Transverse colon (tissue), 4 donors: ENCODE results near the gene GFPT1. TPM values are rescaled to one million over a fixed set of nuclear protein-coding genes. Genes with fewer than 3 reads are reported as not detected.
"Not testable (repeated sequence)": the region's sequence is repeated elsewhere in the genome, so short reads cannot be mapped to it uniquely, and the experiment has no call there.

Experiments used
- DNase-seq: peaks from one replicate; pipeline ENCODE4 v3.0.0-alpha.2; 2019
- H3K27ac ChIP-seq, 4 donors: fragments of 200-600 bp; sonication (generic); 2 replicates each; pipeline ENCODE4 v1.5.1; 2016 to 2018; ENCODE audit warnings: inconsistent platforms in 4 of 4
- H3K27me3 ChIP-seq: fragments of 200-600 bp; sonication (generic); 2 replicates; pipeline ENCODE4 v1.5.1; 2017; ENCODE audit warnings: inconsistent platforms
- H3K36me3 ChIP-seq, 4 donors: fragments of 200-600 bp; sonication (generic); 2 replicates each; pipeline ENCODE4 v1.5.1; 2017 to 2019; ENCODE audit warnings: inconsistent platforms in 4 of 4
- H3K4me1 ChIP-seq, 4 donors: fragments of 200-600 bp; sonication (generic); 2 replicates each; pipeline ENCODE4 v1.5.1; 2017 to 2020; ENCODE audit warnings: inconsistent platforms in 4 of 4
- H3K4me3 ChIP-seq, 4 donors: fragments of 200-600 bp; sonication (generic); 1 replicate in 1 of 4; 2 replicates in 3 of 4; pipeline versions ENCODE4 v1.5.1 to v1.6.1; 2017 to 2019; ENCODE audit warnings: inconsistent platforms in 4 of 4
- H3K9me3 ChIP-seq, 2 donors: fragments of 200-600 bp; sonication (generic); 2 replicates each; pipeline ENCODE4 v1.5.1; 2017 to 2019; ENCODE audit warnings: inconsistent platforms in 2 of 2
- EP300 ChIP-seq: sonication (generic); formaldehyde crosslinking; IDR thresholded peaks from one replicate; pipeline ENCODE4 v1.6.1; 2017; ENCODE audit warnings: antibody characterized with exemption, low read depth
- POLR2A ChIP-seq: fragments of 450-650 bp; IDR thresholded peaks from one replicate; pipeline ENCODE4 v1.6.1; 2016; ENCODE audit warnings: antibody characterized with exemption, mild to moderate bottlenecking, moderate library complexity
- POLR2AphosphoS5 ChIP-seq, 3 donors: sonication (generic); formaldehyde crosslinking; IDR thresholded peaks; one replicate each; pipeline ENCODE4 v1.6.1; 2016; ENCODE audit warnings: antibody characterized with exemption in 3 of 3
- WGBS, 2 donors: methylation state at CpG; one replicate each; pipeline ENCODE4 v1.1.5; 2018; ENCODE audit warnings: low coverage in 1 of 2; 5-methylcytosine and 5-hydroxymethylcytosine counted together
- in situ Hi-C, 4 donors: fragments of 200-750 bp; cut with MboI; loops; one replicate each; pipeline versions ENCODE4 v1.15.0 to v1.15.1; 2017; ENCODE audit warnings: low sequenced_read_pairs in 3 of 4, low pct_ligation_motif_present in 1 of 4, low pct_unique_long_range_greater_than_20kb in 1 of 4
- intact Hi-C: fragments of 100-400 bp; cut with DNase I; formaldehyde crosslinking; loops from one replicate; pipeline ENCODE4 v1.15.1; 2023; ENCODE audit warnings: low total_unique reads
- total RNA-seq, 4 donors: library from RNA; depleted of rRNA; stranded (reverse); fragments of >200 nt; gene quantifications; one replicate each; pipeline ENCODE4 v1.1.0, GENCODE V29; 2016
- TF ChIP-seq, protein P1 (sequence below), 5 experiments: fragments of 200-600 bp in 3 of 5; fragments of 450-650 bp in 2 of 5; sonication (generic) in 3 of 5; IDR thresholded peaks; 1 replicate in 2 of 5; 2 replicates in 3 of 5; pipeline ENCODE4 v1.5.1; 2016 to 2017; ENCODE audit warnings: antibody characterized with exemption in 5 of 5, inconsistent platforms in 3 of 5, mild to moderate bottlenecking in 2 of 5, moderate library complexity in 1 of 5

GFPT1 gene
- total RNA-seq, 4 donors from 2014 or later, result 28.4 to 108 (median 46.9) TPM

DNA sequence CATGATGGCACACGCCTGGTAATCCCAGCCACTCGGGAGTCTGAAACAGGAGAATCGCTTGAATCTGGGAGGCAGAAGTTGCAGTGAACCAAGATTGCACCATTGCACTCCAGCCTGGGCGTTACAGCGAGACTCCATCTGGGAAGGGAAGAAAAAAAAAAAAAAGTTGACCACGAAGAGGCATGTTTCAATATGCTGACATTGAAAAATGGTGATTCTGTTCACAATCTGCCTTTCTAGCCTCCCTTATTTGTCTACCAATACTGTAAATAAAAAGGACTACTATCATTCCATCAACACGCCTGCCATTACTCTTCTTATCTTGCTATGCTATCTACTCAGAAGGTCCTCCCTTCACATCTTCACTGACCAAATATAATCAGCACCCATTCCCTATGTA, 18.4 kb downstream of the GFPT1 start:
- Histone ChIP-seq H3K4me3 (no peak overlapping the region), H3K9me3 (no peaks in the 10 kb centered on the region), H3K36me3 (peaks cover 0 to 74% (median 27%) of the 10 kb centered on the region in 4 donors), H3K27me3 (no peaks in the 10 kb centered on the region), H3K4me1 (no peaks in the 10 kb centered on the region), H3K27ac (no peak overlapping the region)
- in situ Hi-C loops (no loop called here), intact Hi-C loops (no loop called here)
- TF ChIP-seq, protein P1, sequence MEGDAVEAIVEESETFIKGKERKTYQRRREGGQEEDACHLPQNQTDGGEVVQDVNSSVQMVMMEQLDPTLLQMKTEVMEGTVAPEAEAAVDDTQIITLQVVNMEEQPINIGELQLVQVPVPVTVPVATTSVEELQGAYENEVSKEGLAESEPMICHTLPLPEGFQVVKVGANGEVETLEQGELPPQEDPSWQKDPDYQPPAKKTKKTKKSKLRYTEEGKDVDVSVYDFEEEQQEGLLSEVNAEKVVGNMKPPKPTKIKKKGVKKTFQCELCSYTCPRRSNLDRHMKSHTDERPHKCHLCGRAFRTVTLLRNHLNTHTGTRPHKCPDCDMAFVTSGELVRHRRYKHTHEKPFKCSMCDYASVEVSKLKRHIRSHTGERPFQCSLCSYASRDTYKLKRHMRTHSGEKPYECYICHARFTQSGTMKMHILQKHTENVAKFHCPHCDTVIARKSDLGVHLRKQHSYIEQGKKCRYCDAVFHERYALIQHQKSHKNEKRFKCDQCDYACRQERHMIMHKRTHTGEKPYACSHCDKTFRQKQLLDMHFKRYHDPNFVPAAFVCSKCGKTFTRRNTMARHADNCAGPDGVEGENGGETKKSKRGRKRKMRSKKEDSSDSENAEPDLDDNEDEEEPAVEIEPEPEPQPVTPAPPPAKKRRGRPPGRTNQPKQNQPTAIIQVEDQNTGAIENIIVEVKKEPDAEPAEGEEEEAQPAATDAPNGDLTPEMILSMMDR (IDR thresholded peaks at IDR 0.05), result no peak
- WGBS, 2 donors, result 89 to 96% methylated on average over 4 to 7 of the region's 7 CpGs
- DNase-seq, result no peak

DNA sequence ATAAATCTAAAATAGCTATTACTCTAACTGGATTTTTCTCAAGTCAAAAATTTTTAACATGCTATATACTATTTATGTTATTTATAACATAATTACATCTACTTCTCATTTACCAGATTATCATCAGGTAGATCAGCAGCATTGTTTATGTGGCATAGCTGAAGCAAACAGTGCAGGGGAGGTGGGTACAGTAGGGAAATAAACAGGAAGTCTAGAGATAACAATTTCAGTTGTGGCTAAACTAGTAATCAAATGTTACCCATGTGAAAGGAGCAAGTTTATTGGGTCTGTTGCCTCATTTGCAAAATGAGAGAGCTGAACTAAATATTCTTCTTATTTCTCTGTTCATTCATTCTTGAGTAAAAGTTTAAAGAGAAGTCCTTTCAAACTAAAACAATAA, 27.7 kb downstream of the GFPT1 start:
- Histone ChIP-seq H3K36me3 (peaks cover 0 to 92% (median 40%) of the 10 kb centered on the region in 4 donors), H3K4me3 (no peak overlapping the region), H3K27ac (no peak overlapping the region), H3K27me3 (no peaks in the 10 kb centered on the region), H3K9me3 (no peaks in the 10 kb centered on the region), H3K4me1 (no peaks in the 10 kb centered on the region)
- intact Hi-C loops, result no loop called here
- no peak for DNase-seq
- in situ Hi-C loops, result no loop called here
- no peak for TF ChIP-seq POLR2A
- TF ChIP-seq POLR2AphosphoS5 (IDR thresholded peaks at IDR 0.05), result no peak
- TF ChIP-seq, protein P1 (IDR thresholded peaks at IDR 0.05), result no peak
- no peak for TF ChIP-seq EP300

DNA sequence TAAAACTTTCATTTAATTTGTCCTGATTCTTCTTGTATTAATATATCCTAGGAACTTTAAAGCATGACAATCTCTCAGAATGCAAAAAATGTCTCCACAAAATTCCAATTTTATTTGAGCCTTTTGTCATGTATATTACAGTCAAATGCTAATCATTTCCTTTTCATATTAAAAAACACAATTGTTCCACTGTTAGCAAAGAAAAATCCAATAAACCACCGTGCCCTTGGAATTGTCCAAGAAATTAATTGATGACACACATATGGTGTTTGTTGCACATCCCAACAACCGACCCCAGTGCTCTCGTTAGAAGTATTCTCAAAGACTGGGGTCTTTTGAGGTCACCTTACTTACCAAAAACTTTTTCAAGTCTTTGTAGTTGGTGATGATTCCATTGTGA, 28.1 kb downstream of the GFPT1 start:
- TF ChIP-seq EP300 (no peak), POLR2A (no peak), POLR2AphosphoS5 (IDR thresholded peaks at IDR 0.05) (no peak)
- TF ChIP-seq, protein P1 (IDR thresholded peaks at IDR 0.05), result no peak
- H3K27ac ChIP-seq, result no peak overlapping the region
- H3K4me3 ChIP-seq, result no peak overlapping the region
- intact Hi-C loops (no loop called here), in situ Hi-C loops (no loop called here)
- H3K4me1 ChIP-seq, result no peaks in the 10 kb centered on the region
- H3K27me3 ChIP-seq, result no peaks in the 10 kb centered on the region
- no peak for DNase-seq
- H3K36me3 ChIP-seq, result peaks cover 0 to 96% (median 42%) of the 10 kb centered on the region in 4 donors
- 85 to 94% methylated on average over 2 to 3 of the region's 3 CpGs for WGBS, 2 donors
- no peaks in the 10 kb centered on the region for H3K9me3 ChIP-seq

DNA sequence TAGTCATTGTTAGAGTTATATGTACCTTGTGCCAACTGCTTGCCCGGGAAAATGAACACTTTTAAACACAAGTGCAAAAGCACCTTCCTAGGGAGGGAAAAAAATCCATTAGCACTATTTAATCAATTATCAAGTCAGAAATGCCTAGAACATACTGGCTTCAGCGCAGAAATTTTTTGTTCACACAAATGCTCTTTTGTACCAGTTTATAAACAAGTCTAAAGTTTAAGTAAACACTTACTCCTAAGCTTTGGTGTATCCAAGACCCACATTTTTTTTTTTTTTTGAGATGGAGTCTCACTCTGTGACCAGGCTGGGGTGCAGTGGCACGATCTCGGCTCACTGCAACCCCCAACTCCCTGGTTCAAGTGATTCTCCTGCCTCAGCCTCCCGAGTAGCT, 30.6 kb downstream of the GFPT1 start:
- peaks cover 0 to 84% (median 43%) of the 10 kb centered on the region in 4 donors for H3K36me3 ChIP-seq
- in situ Hi-C loops (no loop called here), intact Hi-C loops (no loop called here)
- DNase-seq, result no peak
- TF ChIP-seq, protein P1 (IDR thresholded peaks at IDR 0.05), result no peak
- TF ChIP-seq POLR2A (no peak), POLR2AphosphoS5 (IDR thresholded peaks at IDR 0.05) (no peak), EP300 (no peak)
- no peaks in the 10 kb centered on the region for H3K9me3 ChIP-seq
- WGBS, 2 donors, result 87% methylated on average over 4 to 5 of the region's 5 CpGs
- no peaks in the 10 kb centered on the region for H3K4me1 ChIP-seq
- no peak overlapping the region for H3K27ac ChIP-seq
- no peaks in the 10 kb centered on the region for H3K27me3 ChIP-seq
- H3K4me3 ChIP-seq, result no peak overlapping the region

DNA sequence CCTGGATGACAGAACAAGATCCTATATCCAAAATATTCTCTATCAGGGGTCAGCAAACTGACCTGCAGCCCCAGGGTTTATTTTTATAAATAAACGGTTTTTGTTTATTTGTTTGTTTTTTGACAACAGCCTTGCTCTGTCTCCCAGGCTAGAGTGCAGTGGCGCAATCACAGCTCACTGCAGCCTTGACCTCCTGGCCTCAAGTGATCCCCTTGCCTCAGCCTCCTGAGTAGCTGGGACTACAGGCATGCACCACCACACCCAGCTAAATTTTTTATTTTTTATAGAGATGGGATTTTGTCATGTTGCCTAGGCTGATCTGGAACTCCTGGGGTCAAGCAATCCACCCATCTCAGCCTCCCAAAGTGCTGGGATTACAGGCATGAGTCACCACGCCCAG, 32.1 kb downstream of the GFPT1 start:
- DNase-seq, H3K27me3 ChIP-seq, H3K4me3 ChIP-seq, H3K4me1 ChIP-seq, H3K9me3 ChIP-seq, H3K27ac ChIP-seq, intact Hi-C loops, in situ Hi-C loops: not testable (repeated sequence)
- WGBS, 2 donors, result 81 to 100% methylated on average over 2 to 3 of the region's 3 CpGs
- peaks cover 0 to 86% (median 43%) of the 10 kb centered on the region in 4 donors for H3K36me3 ChIP-seq
